HepG2 (cell line): ENCODE data around the gene GSTP1. TPM values are rescaled to one million over a fixed set of nuclear protein-coding genes. Genes with fewer than 3 reads are reported as not detected.
A peak's percentile ranks its signal among the peaks of the same experiment; 100 is the strongest.

Experiments
- BHLHE40 ChIP-seq: IDR thresholded peaks from 2 replicates; pipeline ENCODE4 v1.6.1; 2011; ENCODE audit warnings: low read length, improper control_type of control experiment
- FUBP1 ChIP-seq: sonication (generic); formaldehyde crosslinking; IDR thresholded peaks from 2 replicates; pipeline ENCODE4 v1.5.1; 2020; ENCODE audit warnings: missing genetic modification reagents, mild to moderate bottlenecking, borderline replicate concordance
- HNRNPLL ChIP-seq: fragments of 200-400 bp; formaldehyde crosslinking; IDR thresholded peaks from 2 replicates; pipeline ENCODE4 v1.6.1; 2017; ENCODE audit warnings: mild to moderate bottlenecking, low read depth, low read length; ENCODE audit not compliant: poor library complexity, severe bottlenecking
- IKZF1 ChIP-seq: fragments of 450-650 bp; IDR thresholded peaks from 2 replicates; pipeline ENCODE4 v1.7.1; 2016
- ISL2 ChIP-seq: sonication (generic); formaldehyde crosslinking; IDR thresholded peaks from 2 replicates; pipeline ENCODE4 v1.5.0; 2020; ENCODE audit warnings: missing genetic modification reagents
- JUNB ChIP-seq: sonication (generic); formaldehyde crosslinking; IDR thresholded peaks from 2 replicates; pipeline ENCODE4 v1.8.0; 2022; ENCODE audit warnings: missing genetic modification reagents, mild to moderate bottlenecking, borderline replicate concordance
- MTA1 ChIP-seq: sonication (generic); formaldehyde crosslinking; IDR thresholded peaks from 2 replicates; pipeline ENCODE4 v1.4.0; 2020; ENCODE audit warnings: missing genetic modification reagents, mild to moderate bottlenecking, borderline replicate concordance
- NFE2 ChIP-seq: sonication (generic); formaldehyde crosslinking; IDR thresholded peaks from 2 replicates; pipeline ENCODE4 v1.4.0; 2020; ENCODE audit warnings: missing genetic modification reagents
- PBX2 ChIP-seq: IDR thresholded peaks from 2 replicates; pipeline ENCODE4 v1.6.1; 2016; ENCODE audit warnings: control low read depth
- REXO4 ChIP-seq: sonication (generic); formaldehyde crosslinking; IDR thresholded peaks from 2 replicates; pipeline ENCODE4 v1.8.0; 2022; ENCODE audit warnings: missing genetic modification reagents, mild to moderate bottlenecking, borderline replicate concordance
- RFX5 ChIP-seq: IDR thresholded peaks from 2 replicates; pipeline ENCODE4 v1.6.1; 2011; ENCODE audit warnings: low read depth, low read length, improper control_type of control experiment
- SP4 ChIP-seq: sonication (generic); formaldehyde crosslinking; IDR thresholded peaks from 2 replicates; pipeline ENCODE4 v1.8.1; 2023; ENCODE audit warnings: mild to moderate bottlenecking, missing genetic modification reagents
- SYNCRIP ChIP-seq: fragments of 200-400 bp; formaldehyde crosslinking; IDR thresholded peaks from 2 replicates; pipeline ENCODE4 v1.6.1; 2018; ENCODE audit warnings: mild to moderate bottlenecking, low read depth, low read length; ENCODE audit not compliant: insufficient read depth
- TAF1 ChIP-seq: sonication (generic); formaldehyde crosslinking; IDR thresholded peaks from 2 replicates; pipeline ENCODE4 v1.4.0; 2020; ENCODE audit warnings: missing genetic modification reagents
- TEAD2 ChIP-seq: sonication (generic); formaldehyde crosslinking; IDR thresholded peaks from 2 replicates; pipeline ENCODE4 v1.9.0; 2021; ENCODE audit warnings: missing genetic modification reagents
- TMF1 ChIP-seq: sonication (generic); formaldehyde crosslinking; IDR thresholded peaks from 2 replicates; pipeline ENCODE4 v1.8.1; 2022; ENCODE audit warnings: low read depth, missing genetic modification reagents
- ZFAT ChIP-seq: sonication (generic); formaldehyde crosslinking; conservative IDR thresholded peaks from 2 replicates; pipeline ENCODE4 v1.8.1; 2023; ENCODE audit warnings: missing genetic modification reagents, inconsistent platforms
- ZFY ChIP-seq: sonication (generic); formaldehyde crosslinking; IDR thresholded peaks from 2 replicates; pipeline ENCODE4 v1.4.0; 2020; ENCODE audit warnings: missing genetic modification reagents
- ZNF121 ChIP-seq: sonication (generic); formaldehyde crosslinking; IDR thresholded peaks from 2 replicates; pipeline ENCODE4 v1.5.0; 2020; ENCODE audit warnings: mild to moderate bottlenecking, missing genetic modification reagents
- ZNF224 ChIP-seq: sonication (generic); formaldehyde crosslinking; IDR thresholded peaks from 2 replicates; pipeline ENCODE4 v1.5.0; 2020; ENCODE audit warnings: mild to moderate bottlenecking, missing genetic modification reagents
- ZNF274 ChIP-seq: sonication (generic); formaldehyde crosslinking; IDR thresholded peaks from 2 replicates; pipeline ENCODE4 v1.5.1; 2020; ENCODE audit warnings: mild to moderate bottlenecking, missing genetic modification reagents
- ZNF326 ChIP-seq: sonication (generic); formaldehyde crosslinking; IDR thresholded peaks from 2 replicates; pipeline ENCODE4 v1.4.0; 2020; ENCODE audit warnings: missing genetic modification reagents, borderline replicate concordance
- ZNF570 ChIP-seq: sonication (generic); formaldehyde crosslinking; IDR thresholded peaks from 2 replicates; pipeline ENCODE4 v1.4.0; 2020; ENCODE audit warnings: mild to moderate bottlenecking, missing genetic modification reagents, borderline replicate concordance
- ZNF652 ChIP-seq: IDR thresholded peaks from 2 replicates; pipeline ENCODE4 v1.6.1; 2016; ENCODE audit warnings: low read depth, borderline replicate concordance
- ZNF891 ChIP-seq: sonication (generic); formaldehyde crosslinking; IDR thresholded peaks from 2 replicates; pipeline ENCODE4 v1.5.0; 2020; ENCODE audit warnings: mild to moderate bottlenecking, missing genetic modification reagents
- polyA plus RNA-seq, 8 experiments: library from polyadenylated mRNA; depleted of rRNA in 3 of 8; stranded (reverse) in 7 of 8; unstranded in 1 of 8; fragments of >200 nt; fragmentation: Illumina TruSeq in 4 of 8; extraction: Trizol in 4 of 8; gene quantifications; 2 replicates each; pipeline versions ENCODE4 v1.2.1 to v1.2.3, GENCODE V29; 2011 to 2016; ENCODE audit warnings: low read depth in 4 of 8, missing spikeins in 1 of 8, mixed read lengths in 1 of 8; ENCODE audit not compliant: insufficient read depth in 1 of 8
- total RNA-seq, 5 experiments: library from RNA; depleted of rRNA; stranded (reverse); fragments of >200 nt; fragmentation: Illumina TruSeq; extraction: Trizol; gene quantifications; 2 replicates each; pipeline ENCODE4 v1.2.3, GENCODE V29; 2016; ENCODE audit warnings: low read depth in 1 of 5
- TF ChIP-seq, protein P1 (sequence below): IDR thresholded peaks from 2 replicates; pipeline ENCODE4 v1.6.1; 2016; ENCODE audit warnings: missing biosample characterization, missing genetic modification reagents, low read depth

GSTP1 gene
- total and polyA plus RNA-seq, 2 of the 13 experiments (the other 11 are each of a cell fraction or from before 2014, with no cell fraction given): not detected

- TF ChIP-seq, protein P1, sequence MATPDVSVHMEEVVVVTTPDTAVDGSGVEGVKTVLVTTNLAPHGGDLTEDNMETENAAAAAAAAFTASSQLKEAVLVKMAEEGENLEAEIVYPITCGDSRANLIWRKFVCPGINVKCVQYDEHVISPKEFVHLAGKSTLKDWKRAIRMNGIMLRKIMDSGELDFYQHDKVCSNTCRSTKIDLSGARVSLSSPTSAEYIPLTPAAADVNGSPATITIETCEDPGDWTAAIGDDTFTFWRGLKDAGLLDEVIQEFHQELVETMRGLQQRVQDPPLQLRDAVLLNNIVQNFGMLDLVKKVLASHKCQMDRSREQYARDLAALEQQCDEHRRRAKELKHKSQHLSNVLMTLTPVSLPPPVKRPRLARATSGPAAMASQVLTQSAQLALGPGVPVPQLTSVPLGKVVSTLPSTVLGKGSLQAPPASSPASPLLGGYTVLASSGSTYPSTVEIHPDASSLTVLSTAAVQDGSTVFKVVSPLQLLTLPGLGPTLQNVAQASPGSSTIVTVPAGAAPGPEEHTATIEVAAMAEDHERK (CRISPR knock-in tag): peak; percentile 96
- TF ChIP-seq ZNF326 (CRISPR knock-in tag) (no peak), HNRNPLL (peak; percentile 71), PBX2 (CRISPR knock-in tag) (no peak), ZNF121 (CRISPR knock-in tag) (no peak), ZNF891 (CRISPR knock-in tag) (no peak), FUBP1 (no peak), REXO4 (no peak), BHLHE40 (peak; percentile 53; the same call in 1 of the 2 replicates), ZNF652 (CRISPR knock-in tag) (no peak), ZFAT (CRISPR knock-in tag) (no peak), ZNF274 (CRISPR knock-in tag) (peak; percentile 22; the same call in 1 of the 2 replicates), TAF1 (peak; percentile 76; the same call in 1 of the 2 replicates), NFE2 (CRISPR knock-in tag) (no peak), ZNF224 (CRISPR knock-in tag) (no peak), TEAD2 (no peak), IKZF1 (no peak), ISL2 (CRISPR knock-in tag) (peak; percentile 81), SP4 (CRISPR knock-in tag) (peak; percentile 90), ZFY (CRISPR knock-in tag) (peak; percentile 80; the same call in 1 of the 2 replicates), MTA1 (CRISPR knock-in tag) (0 out of 2 replicates have a peak, but pooled peaks have one; percentile 38), RFX5 (peak; percentile 49; the same call in 1 of the 2 replicates), SYNCRIP (no peak), JUNB (CRISPR knock-in tag) (no peak), TMF1 (CRISPR knock-in tag) (no peak), ZNF570 (CRISPR knock-in tag) (no peak)
Observed at GRCh38 chr11:67606492-67607295, 23.1 kb downstream of the GSTP1 start, which contains the start of gene NDUFV1 (continued).
